ENCODE measurements around the gene CREB3L2.

Gene CREB3L2

GRCh38 chr7:138009350-138009653 is 7.4 kb upstream of the CREB3L2 start:
- DNase-seq (ENCODE audit: low read depth), result no peak

DNA sequence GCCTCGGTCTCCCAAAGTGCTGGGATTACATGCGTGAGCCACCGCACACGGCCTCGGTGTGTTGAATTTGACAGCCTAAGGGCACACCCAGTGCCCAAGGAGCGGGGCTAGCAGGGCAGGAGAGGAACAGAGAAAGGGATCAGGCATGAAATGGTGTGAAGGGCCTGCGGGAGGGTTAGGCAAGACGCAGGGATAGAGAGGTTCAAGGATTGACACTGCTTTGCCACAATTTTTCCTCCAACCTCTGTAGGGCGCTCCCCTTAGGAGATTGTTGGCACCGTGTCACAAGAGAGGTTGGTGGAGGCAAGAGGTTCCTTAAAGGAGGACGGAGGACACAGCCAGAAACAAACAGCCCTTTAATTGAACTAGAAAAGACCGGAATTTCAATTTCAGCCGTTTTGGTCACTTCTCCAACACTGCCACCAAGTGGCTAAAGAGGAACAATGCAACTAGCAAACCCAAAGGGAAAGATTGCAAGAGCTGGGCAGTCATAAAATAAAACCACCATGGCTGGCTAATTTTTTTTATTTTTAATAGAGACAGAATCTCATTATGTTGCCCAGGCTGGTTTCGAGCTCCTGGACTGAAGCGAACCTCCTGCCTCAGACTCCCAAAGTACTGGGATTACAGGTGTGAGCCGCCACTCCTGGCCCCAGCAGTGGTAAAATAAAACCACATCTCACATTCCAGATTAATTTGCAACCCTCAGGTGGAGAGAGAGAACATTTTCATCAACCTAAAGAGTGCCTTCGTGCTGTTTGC is 6.9 kb upstream of the CREB3L2 start:
- DNase-seq (ENCODE audit: low read depth), result peak; percentile 62

- no peak for DNase-seq (ENCODE audit: low read depth)
Observed at GRCh38 chr7:138008019-138008587, 6.2 kb upstream of the CREB3L2 start.

DNA sequence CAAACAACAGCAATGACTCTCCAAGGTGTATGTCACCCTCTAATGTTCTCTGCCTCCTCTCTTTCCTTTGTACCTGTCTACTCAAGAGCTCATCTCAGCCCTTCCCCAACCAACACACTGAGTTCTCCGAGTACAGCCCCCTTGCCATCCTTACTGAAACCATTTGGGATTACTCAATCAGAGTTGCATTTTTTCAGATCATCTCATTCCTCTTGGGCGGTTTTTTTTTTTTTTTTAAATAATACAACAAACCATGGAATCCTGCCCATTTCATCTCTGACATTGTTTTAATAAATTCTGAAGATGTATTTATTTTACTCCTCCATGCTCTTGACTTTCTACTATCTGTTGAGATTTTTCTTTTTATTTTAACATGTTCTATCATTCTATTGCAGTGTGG is 4.2 kb upstream of the CREB3L2 start:
- DNase-seq (ENCODE audit: low read depth), result no peak

- DNase-seq (ENCODE audit: low read depth), result no peak
Observed at GRCh38 chr7:138004936-138005335, 3.0 kb upstream of the CREB3L2 start.

DNA sequence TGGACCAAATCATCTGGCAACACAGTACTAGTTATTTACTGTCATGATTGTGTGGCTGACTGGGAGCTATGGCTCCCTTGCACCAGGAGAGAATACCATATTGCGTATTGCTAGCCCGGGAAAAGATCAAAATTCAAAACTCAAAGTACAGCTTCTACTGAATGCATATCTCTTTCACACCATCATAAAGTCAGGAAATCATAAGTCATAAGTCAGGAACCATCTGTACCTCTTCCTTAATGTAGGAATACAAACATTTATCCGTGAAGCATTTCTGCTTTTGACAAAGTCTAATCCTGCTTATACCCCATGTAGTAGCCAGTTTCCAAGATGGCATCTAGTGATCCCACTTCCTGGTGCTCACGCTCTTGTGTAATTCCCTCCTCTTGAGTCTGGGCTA is 2.2 kb upstream of the CREB3L2 start:
- no peak for DNase-seq (ENCODE audit: low read depth)

DNA sequence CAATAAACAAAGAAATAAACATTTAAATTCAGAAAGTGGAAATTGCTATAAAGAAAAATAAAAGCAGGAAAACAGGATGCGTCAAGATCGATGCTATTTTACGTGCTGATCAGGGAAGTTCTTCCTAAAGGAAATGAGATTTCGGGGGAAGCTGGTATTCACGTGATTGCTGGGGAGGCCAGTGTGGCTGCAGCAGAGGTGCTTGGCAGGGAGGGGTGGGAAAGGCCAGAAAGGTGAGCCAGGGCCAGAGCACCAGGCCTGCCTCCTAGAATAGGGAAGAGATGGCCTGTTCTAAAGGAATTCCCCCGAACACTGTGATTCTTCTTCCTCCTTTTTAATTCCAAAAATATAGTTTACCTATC is 923 bp upstream of the CREB3L2 start:
- no peak for DNase-seq (ENCODE audit: low read depth)

DNA sequence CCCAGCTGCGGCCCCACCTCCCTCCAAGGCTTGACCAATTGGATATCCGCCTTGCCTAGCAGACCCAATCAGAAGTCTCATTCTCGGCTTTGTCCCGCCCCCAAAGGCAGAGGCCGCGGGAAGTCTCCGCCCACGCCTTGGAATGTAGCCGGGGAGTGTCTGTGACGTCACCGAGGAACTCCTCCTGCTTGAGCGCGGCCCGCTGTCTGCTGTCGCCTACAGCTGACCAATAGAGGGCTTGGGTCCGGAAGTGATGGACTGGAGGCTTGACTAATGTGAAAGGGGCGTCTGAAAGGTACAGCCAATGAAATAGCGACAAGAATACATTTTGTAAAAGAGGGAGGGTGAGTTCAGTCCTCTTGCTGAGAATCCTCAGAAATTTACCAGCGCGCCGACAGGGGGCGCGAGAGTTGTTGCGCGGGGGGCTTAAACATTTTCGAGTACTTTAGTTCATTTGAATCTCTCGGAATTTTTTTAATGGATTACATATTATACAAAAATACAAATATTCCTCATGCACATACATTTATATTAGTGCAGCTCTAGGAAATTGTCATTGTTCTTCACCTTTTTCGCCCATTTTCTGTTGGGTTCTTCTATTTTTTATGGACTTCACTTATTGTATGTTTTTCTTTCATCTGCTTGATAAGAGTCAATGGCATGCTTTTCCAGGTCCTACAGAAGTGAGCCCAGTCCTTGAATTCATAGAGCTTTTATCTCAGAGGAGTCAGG is 376 bp upstream of the CREB3L2 start:
- peak; percentile 100 for DNase-seq (ENCODE audit: low read depth)

DNA sequence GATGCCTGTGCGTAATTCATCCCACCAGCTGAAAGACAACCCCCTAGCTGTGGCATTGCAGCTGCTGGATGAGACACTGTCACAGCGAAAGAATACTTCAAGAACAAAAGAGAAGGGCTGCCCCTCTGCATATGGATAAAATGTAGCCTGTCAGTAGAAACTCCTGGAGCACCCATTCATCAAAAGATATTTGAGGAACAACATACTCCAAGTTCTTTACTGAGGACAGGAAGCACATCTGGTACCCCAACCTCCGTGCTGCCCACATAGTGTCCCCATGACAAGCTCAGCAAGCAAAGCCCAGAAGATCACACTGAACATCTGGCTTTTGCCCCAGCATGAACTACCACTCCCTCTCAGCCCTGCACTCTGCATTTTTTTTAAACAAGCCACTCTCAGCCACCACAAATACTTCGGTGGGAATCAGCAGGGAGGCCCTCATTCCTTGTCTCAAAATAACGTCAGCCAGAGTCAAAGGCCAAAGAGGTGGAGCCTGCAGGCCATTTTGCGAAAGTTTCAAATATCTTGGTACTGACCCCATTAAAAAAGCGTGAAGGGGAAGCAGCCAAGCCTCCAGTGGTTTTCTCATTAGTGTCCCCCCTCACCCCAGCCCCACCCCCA is 1.7 kb downstream of the CREB3L2 start:
- peak; percentile 97 for DNase-seq (ENCODE audit: low read depth)

DNA sequence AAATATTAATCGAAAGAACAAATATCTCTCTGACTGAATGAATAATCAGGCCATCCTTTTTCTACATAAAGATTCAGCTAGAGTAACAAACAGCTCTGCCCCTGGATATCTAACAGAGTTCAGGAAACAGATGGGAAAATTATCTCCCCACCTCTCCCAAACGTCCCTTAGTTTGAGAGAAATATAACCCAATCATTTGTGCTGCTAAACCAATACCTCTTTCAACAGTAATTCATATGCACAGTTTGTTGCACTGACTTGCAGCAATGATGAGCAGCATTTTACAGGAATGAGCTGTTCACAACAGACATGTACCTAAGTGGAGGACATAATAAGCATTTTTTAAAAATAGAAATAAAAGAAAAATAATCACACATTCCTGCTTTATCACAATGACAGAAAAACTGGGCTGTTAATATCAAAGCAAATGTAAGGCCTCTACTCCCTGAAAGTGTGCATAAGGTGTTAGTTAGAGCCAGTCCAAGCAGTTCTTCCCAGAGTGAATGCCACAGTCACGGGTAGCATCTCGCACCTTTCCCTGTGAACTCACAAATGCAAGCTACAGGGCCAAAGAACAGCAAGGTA is 2.3 kb downstream of the CREB3L2 start:
- DNase-seq (ENCODE audit: low read depth), result no peak

DNA sequence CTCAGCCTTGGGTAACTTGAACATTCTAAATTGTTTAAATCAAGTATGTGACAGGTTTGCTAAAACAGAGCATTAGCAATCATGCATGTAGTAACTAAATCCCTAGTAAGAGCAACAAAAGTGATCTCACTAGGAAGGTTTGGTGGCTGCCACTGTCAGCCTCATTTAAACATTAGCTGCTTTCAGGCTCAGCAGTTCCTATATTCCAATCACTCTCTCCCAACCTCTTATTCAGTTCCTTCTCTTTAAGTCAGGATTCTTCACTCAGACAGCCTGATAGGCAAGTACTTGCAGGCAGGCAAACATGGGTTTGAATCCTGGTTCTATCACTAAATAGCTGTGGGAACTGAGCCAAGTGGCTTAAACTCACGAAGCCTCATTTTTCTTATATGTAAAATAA is 3.6 kb downstream of the CREB3L2 start:
- no peak for DNase-seq (ENCODE audit: low read depth)

- no peak for DNase-seq (ENCODE audit: low read depth)
Observed at GRCh38 chr7:137996871-137997270, 5.0 kb downstream of the CREB3L2 start.

DNA sequence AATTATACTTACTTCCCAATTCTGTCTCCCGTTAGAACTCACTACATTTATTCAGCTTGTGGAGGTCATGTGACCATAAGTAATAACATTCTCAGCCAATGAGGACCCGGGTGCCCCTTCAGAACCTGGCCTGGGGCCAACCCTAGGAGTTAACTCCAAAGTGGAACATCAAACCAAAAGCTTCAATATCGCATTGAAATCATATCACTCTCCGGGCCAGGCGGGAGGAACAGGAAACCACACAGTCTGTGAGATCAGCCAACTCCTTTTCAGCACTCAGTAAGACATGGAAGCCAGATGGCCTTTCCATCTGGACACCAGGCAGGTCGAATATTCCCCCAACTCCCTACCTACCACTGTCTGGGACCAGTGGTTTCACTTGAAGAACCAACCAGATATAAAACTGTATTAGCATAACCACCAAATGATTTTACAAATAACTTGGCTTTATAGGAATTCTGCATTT is 5.5 kb downstream of the CREB3L2 start:
- DNase-seq (ENCODE audit: low read depth), result peak; percentile 90

DNA sequence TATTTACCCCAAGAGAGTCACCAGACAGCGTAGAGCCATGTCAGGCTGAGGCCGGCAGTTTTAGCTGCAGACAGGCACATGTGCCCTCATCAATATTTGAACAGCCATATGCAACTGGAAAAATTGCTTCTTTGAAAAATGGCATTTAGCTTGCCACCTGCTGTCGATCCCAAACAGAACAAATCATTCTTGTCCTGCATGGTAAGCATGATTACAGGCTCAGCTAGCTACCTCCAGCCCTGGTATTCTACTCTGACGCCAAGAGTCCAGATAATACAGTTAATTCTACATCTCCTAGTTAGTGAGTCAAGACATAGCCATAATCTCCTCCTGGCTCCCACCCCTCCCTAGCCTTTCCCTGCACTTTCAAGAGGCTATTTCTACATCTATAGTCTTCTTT is 7.7 kb downstream of the CREB3L2 start:
- DNase-seq (ENCODE audit: low read depth), result no peak

- no peak for DNase-seq (ENCODE audit: low read depth)
Observed at GRCh38 chr7:137993395-137993743, 8.5 kb downstream of the CREB3L2 start.

DNA sequence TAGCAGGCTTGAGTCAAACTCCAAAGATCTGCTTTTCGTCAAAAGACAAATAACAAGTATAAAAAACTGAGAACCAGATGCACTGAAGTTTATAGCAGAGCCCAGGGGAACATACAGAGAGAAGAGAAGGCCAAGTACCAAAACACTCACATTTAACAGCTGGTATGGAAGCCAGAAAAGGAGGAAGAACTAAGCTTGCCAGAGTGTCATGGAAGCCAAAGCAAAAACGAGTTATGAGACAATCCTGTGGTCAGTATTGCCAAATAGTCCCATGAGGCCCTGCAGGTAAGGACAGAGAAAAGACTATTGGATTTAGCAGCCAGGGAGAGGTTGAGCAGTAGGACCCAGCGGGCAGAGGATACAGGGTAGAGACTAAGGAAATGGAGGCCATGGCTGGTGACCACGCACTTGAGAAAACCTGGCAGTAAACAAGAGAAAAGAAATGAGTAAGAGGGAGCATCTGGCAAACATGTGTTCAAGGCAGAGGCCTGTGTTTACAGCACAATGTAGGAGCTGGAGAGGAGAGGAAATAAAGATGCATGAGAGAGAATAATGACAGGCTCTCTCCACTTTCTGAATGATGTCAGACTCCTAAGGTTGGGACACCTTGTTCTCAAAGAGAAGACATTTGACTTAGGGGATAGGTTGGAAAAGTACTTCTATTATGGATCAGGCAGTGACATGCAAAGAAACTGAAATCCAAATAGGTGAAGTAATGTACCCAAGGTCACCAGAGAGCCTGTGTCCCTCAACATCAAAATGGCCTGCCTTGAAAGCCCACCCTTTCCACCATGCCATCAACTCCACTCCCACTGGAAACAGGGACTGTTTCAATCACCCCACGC is 9.1 kb downstream of the CREB3L2 start:
- DNase-seq (ENCODE audit: low read depth), result peak; percentile 97

DNA sequence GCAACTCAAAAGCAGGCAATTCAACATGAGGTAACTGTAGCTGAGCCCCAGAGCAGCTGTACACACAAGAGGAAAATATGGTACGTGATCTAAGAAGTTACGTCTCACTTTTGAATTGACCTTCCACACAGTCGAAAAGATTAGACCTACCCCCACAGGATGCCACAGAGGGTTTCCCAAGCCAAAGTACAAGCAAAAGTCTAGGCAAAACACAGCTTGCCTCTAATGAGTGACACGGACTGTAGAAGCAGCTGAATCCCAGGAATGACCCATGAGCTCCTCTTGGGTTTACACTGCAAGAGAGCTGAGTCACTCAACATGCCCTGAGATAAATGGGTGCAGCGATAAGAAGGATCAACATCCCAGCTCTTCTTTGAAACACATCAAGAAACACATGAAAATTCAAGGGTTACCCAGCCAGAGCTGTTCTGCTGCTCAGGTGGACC is 9.8 kb downstream of the CREB3L2 start:
- peak; percentile 98 for DNase-seq (ENCODE audit: low read depth)

DNA sequence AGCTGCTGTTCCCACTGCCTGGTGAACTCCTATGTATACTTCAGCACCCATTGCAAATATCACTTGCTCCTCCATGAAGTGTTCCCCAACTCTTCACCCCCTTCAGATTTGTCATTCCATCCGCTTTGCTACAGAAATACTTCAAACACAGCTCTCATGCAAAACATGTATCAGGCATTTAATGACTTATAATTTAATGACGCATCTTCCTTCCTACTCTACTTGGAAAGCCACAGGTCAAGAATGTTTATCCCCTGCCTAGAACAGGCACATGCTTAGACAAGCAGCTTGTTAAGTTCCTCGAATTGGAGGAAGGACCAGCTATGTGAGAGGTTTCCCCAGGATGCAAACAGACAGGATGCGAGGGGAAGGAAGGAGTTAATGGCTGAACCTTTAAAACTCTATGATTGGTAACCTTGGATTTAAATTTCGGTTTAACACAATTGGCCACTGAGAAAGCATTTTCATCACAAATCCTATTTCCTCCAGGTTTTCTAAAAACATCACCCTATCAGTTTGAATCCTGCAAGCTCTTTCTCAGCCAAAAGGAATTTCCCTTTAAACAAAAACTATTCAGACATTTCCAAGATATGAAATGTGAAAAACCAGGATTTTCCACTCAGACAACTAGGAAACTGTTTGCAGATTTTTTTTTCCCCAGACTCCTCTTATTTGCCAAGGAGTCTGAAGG is 11.5 kb downstream of the CREB3L2 start:
- DNase-seq (ENCODE audit: low read depth), result peak; percentile 99

GRCh38 chr7:137989590-137989989 is 12.3 kb downstream of the CREB3L2 start:
- no peak for DNase-seq (ENCODE audit: low read depth)

DNA sequence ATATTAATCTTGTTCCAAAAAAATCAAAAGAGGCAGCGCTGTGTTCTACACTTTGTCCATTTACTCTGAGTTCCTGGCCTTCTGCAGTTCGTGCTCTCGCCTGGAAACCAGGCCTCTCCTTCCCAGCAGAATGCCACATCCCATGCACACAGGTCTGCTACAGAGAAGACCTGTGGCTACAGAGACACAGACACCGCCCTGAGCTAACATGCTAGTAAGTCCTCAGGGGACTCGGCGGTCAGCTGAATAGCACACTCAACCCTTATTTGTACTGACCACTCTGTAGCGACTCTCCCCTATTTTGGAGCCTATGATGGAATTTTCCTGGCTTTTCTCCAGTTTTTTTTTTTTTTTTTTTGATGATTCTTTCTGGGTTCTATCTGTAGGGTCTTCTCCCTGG is 12.8 kb downstream of the CREB3L2 start:
- DNase-seq (ENCODE audit: low read depth), result no peak

- DNase-seq (ENCODE audit: low read depth), result no peak
Observed at GRCh38 chr7:137987968-137988367, 13.9 kb downstream of the CREB3L2 start.
